H9 (cell line): ENCODE measurements around the gene CNOT11. TPM values are rescaled to one million over a fixed set of nuclear protein-coding genes. Genes with fewer than 3 reads are reported as not detected.

ENCODE experiments used
- DNase-seq: peaks from one replicate; pipeline ENCODE4 v3.0.0-alpha.2; 2017
- H2AFZ ChIP-seq: one replicate; pipeline ENCODE4 v1.6.1; 2013; ENCODE audit warnings: mild to moderate bottlenecking, low read length, control low read depth, moderate library complexity
- H2AK5ac ChIP-seq: 2 replicates; pipeline ENCODE4 v1.6.1; 2013; ENCODE audit warnings: low read length, control low read depth, mixed read lengths; ENCODE audit not compliant: insufficient read length
- H2BK120ac ChIP-seq: one replicate; pipeline ENCODE4 v1.6.1; 2013; ENCODE audit warnings: low read depth, mild to moderate bottlenecking, low read length, control low read depth, inconsistent platforms; ENCODE audit not compliant: poor library complexity, severe bottlenecking
- H2BK12ac ChIP-seq: 2 replicates; pipeline ENCODE4 v1.6.1; 2013; ENCODE audit warnings: low read length, control low read depth, mixed read lengths, low read depth; ENCODE audit not compliant: insufficient read length
- H2BK15ac ChIP-seq: 2 replicates; pipeline ENCODE4 v1.6.1; 2013; ENCODE audit warnings: low read depth, low read length, control low read depth
- H2BK20ac ChIP-seq: one replicate; pipeline ENCODE4 v1.6.1; 2013; ENCODE audit warnings: low read depth, mild to moderate bottlenecking, low read length, control low read depth, inconsistent platforms; ENCODE audit not compliant: poor library complexity, severe bottlenecking
- H2BK5ac ChIP-seq: 2 replicates; pipeline ENCODE4 v1.6.1; 2013; ENCODE audit warnings: low read length, control low read depth, mixed read lengths; ENCODE audit not compliant: insufficient read length
- H3K14ac ChIP-seq: 2 replicates; pipeline ENCODE4 v1.6.1; 2013; ENCODE audit warnings: low read length, control low read depth; ENCODE audit not compliant: insufficient read depth
- H3K18ac ChIP-seq: 2 replicates; pipeline ENCODE4 v1.6.1; 2013; ENCODE audit warnings: low read depth, mild to moderate bottlenecking, mixed read lengths, low read length, control low read depth; ENCODE audit not compliant: insufficient read length
- H3K23ac ChIP-seq: 2 replicates; pipeline ENCODE4 v1.6.1; 2013; ENCODE audit warnings: low read length, control low read depth, mixed read lengths, low read depth; ENCODE audit not compliant: insufficient read length
- H3K23me2 ChIP-seq: 2 replicates; pipeline ENCODE4 v1.6.1; 2013; ENCODE audit warnings: low read depth, mild to moderate bottlenecking, mixed read lengths, low read length, control low read depth; ENCODE audit not compliant: insufficient read length, poor library complexity, severe bottlenecking
- H3K27ac ChIP-seq: 2 replicates; pipeline ENCODE4 v1.5.1; 2013; ENCODE audit warnings: low read length, control low read depth, mixed read lengths, low read depth; ENCODE audit not compliant: insufficient read length
- H3K27me3 ChIP-seq: 2 replicates; pipeline ENCODE4 v1.6.1; 2013; ENCODE audit warnings: low read length, control low read depth, inconsistent platforms; ENCODE audit not compliant: insufficient read depth
- H3K4ac ChIP-seq: 2 replicates; pipeline ENCODE4 v1.6.1; 2013; ENCODE audit warnings: low read depth, mild to moderate bottlenecking, control low read depth, inconsistent platforms, low read length, moderate library complexity
- H3K4me1 ChIP-seq: 2 replicates; pipeline ENCODE4 v1.6.1; 2013; ENCODE audit warnings: low read length, control low read depth, inconsistent platforms; ENCODE audit not compliant: insufficient read depth
- H3K4me2 ChIP-seq: 2 replicates; pipeline ENCODE4 v1.6.1; 2013; ENCODE audit warnings: low read length, control low read depth, mixed read lengths; ENCODE audit not compliant: insufficient read length, insufficient read depth
- H3K56ac ChIP-seq: 2 replicates; pipeline ENCODE4 v1.6.1; 2013; ENCODE audit warnings: low read depth, mild to moderate bottlenecking, mixed read lengths, low read length, control low read depth; ENCODE audit not compliant: insufficient read length
- H3K79me1 ChIP-seq: 2 replicates; pipeline ENCODE4 v1.6.1; 2013; ENCODE audit warnings: low read depth, mild to moderate bottlenecking, moderate library complexity, low read length, control low read depth, inconsistent platforms; ENCODE audit not compliant: insufficient read depth, poor library complexity, severe bottlenecking
- H3K79me2 ChIP-seq: 2 replicates; pipeline ENCODE4 v1.6.1; 2013; ENCODE audit warnings: low read length, control low read depth, inconsistent platforms; ENCODE audit not compliant: insufficient read depth
- H3K9ac ChIP-seq: 2 replicates; pipeline ENCODE4 v1.6.1; 2013; ENCODE audit warnings: low read length, control low read depth, mixed read lengths; ENCODE audit not compliant: insufficient read length; ENCODE audit errors: extremely low read depth
- H3K9me3 ChIP-seq: one replicate; pipeline ENCODE4 v1.6.1; 2013; ENCODE audit warnings: low read depth, low read length, inconsistent platforms; ENCODE audit not compliant: control insufficient read depth
- H3T11ph ChIP-seq: one replicate; pipeline ENCODE4 v1.6.1; 2013; ENCODE audit warnings: mild to moderate bottlenecking, low read length, control low read depth, inconsistent platforms
- H4K20me1 ChIP-seq: one replicate; pipeline ENCODE4 v1.6.1; 2013; ENCODE audit not compliant: control insufficient read depth, insufficient read length, insufficient read depth
- H4K5ac ChIP-seq: 2 replicates; pipeline ENCODE4 v1.6.1; 2013; ENCODE audit warnings: low read depth, mild to moderate bottlenecking, mixed read lengths, low read length, control low read depth; ENCODE audit not compliant: insufficient read length
- H4K8ac ChIP-seq: replicated peaks from 2 replicates; pipeline ENCODE4 v1.6.1; 2013; ENCODE audit warnings: low read length, control low read depth, mixed read lengths, low read depth; ENCODE audit not compliant: insufficient read length
- H4K91ac ChIP-seq: 2 replicates; pipeline ENCODE4 v1.6.1; 2013; ENCODE audit warnings: low read depth, mild to moderate bottlenecking, moderate library complexity, mixed read lengths, low read length, control low read depth; ENCODE audit not compliant: insufficient read length
- H3K27ac Mint-ChIP-seq, 3 experiments: 2 replicates in 2 of 3; 3 replicates in 1 of 3; pipeline ENCODE4 v1.8.0; 2020 to 2021; ENCODE audit warnings: mixed read lengths in 3 of 3, mild to moderate bottlenecking in 1 of 3, moderate library complexity in 1 of 3
- H3K27me3 Mint-ChIP-seq: 2 replicates; pipeline ENCODE4 v1.8.0; 2021; ENCODE audit warnings: low read depth, mild to moderate bottlenecking, moderate library complexity, mixed read lengths
- H3K36me3 Mint-ChIP-seq, 3 experiments: 2 replicates in 2 of 3; 3 replicates in 1 of 3; pipeline ENCODE4 v1.8.0; 2020 to 2021; ENCODE audit warnings: low read depth in 3 of 3, mixed read lengths in 3 of 3; ENCODE audit not compliant: insufficient read depth in 1 of 3
- H3K4me1 Mint-ChIP-seq, 2 experiments: 2 replicates each; pipeline ENCODE4 v1.8.0; 2020; ENCODE audit warnings: mixed read lengths in 2 of 2
- H3K4me3 Mint-ChIP-seq, 2 experiments: 2 replicates in 1 of 2; 3 replicates in 1 of 2; pipeline ENCODE4 v1.8.0; 2020 to 2021; ENCODE audit warnings: mild to moderate bottlenecking in 2 of 2, mixed read lengths in 2 of 2, moderate library complexity in 1 of 2
- H3K9me3 Mint-ChIP-seq, 2 experiments: 2 replicates in 1 of 2; 3 replicates in 1 of 2; pipeline ENCODE4 v1.8.0; 2020; ENCODE audit warnings: mild to moderate bottlenecking in 2 of 2, mixed read lengths in 2 of 2, moderate library complexity in 1 of 2
- WGBS: extraction: QIAGEN DNeasy Blood & Tissue Kit; methylation state at CpG from one replicate; pipeline ENCODE4 v1.1.7; 2013; ENCODE audit warnings: missing lambda C conversion rate, low lambda C conversion rate, mixed read lengths; ENCODE audit not compliant: insufficient read length; ENCODE audit errors: extremely low coverage; 5-methylcytosine and 5-hydroxymethylcytosine counted together
- total RNA-seq: library from RNA; stranded (reverse); gene quantifications from 2 replicates; pipeline ENCODE4 v1.2.1, GENCODE V29; 2021
- TF ChIP-seq, protein P1 (sequence below): fragments of 200-600 bp; sonication (generic); conservative IDR thresholded peaks from 3 replicates; pipeline ENCODE4 v1.8.0; 2021; ENCODE audit warnings: antibody characterized with exemption, mild to moderate bottlenecking

The CNOT11 gene
- total RNA-seq, 1 experiment from 2014 or later: 46.8 TPM

DNA sequence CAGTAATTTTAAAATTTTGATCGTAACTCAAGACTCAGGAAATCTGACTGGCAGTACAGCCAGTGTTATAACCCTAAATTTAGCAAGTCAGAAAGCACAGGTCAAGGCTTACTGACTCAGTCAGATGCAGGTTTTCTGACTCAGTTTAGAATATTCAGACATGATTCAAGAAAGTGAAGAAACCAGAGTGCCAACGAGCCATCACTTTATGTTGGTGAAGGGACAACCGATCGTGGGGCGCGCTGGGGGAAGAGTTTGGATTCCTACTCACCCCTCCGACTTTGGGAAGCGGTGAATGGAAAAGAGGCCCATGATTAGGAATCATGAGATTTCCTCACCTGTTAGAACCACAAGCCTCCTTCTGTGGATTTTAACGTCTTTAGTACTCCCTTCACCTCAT lies 54.8 kb downstream of the CNOT11 start:
- peak overlapping the region; percentile 82 to 92 for H3K4me3 Mint-ChIP-seq
- Histone ChIP-seq H2BK120ac (no peak overlapping the region), H3K9ac (peak overlapping the region; percentile 74), H2BK15ac (no peak overlapping the region), H3K9me3 (no peaks in the 10 kb centered on the region), H3K14ac (no peak overlapping the region), H3K27ac (no peak overlapping the region), H3K56ac (no peak overlapping the region), H2BK5ac (no peak overlapping the region), H3K79me1 (peaks cover 11% of the 10 kb centered on the region), H3K4ac (no peak overlapping the region), H3K4me1 (peaks cover 7% of the 10 kb centered on the region; the same call in 1 of the 2 replicates), H2BK20ac (no peak overlapping the region), H4K20me1 (no peaks in the 10 kb centered on the region), H3T11ph (no peak overlapping the region), H3K23ac (no peak overlapping the region), H4K91ac (no peak overlapping the region), H3K23me2 (peaks cover 17% of the 10 kb centered on the region), H3K4me2 (peak overlapping the region; percentile 94), H4K5ac (no peak overlapping the region), H2AFZ (no peak overlapping the region), H2AK5ac (no peak overlapping the region), H3K18ac (no peak overlapping the region), H3K27me3 (no peaks in the 10 kb centered on the region), H3K79me2 (peaks cover 24% of the 10 kb centered on the region), H4K8ac (no peak overlapping the region), H2BK12ac (no peak overlapping the region)
- H3K36me3 Mint-ChIP-seq: peaks cover 3 to 7% (median 7%) of the 10 kb centered on the region in 3 experiments; a peak in 6 of 7 replicates
- TF ChIP-seq, protein P1, sequence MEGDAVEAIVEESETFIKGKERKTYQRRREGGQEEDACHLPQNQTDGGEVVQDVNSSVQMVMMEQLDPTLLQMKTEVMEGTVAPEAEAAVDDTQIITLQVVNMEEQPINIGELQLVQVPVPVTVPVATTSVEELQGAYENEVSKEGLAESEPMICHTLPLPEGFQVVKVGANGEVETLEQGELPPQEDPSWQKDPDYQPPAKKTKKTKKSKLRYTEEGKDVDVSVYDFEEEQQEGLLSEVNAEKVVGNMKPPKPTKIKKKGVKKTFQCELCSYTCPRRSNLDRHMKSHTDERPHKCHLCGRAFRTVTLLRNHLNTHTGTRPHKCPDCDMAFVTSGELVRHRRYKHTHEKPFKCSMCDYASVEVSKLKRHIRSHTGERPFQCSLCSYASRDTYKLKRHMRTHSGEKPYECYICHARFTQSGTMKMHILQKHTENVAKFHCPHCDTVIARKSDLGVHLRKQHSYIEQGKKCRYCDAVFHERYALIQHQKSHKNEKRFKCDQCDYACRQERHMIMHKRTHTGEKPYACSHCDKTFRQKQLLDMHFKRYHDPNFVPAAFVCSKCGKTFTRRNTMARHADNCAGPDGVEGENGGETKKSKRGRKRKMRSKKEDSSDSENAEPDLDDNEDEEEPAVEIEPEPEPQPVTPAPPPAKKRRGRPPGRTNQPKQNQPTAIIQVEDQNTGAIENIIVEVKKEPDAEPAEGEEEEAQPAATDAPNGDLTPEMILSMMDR: no peak
- H3K4me1 Mint-ChIP-seq: peaks cover 33 to 34% of the 10 kb centered on the region in 2 experiments
- no peaks in the 10 kb centered on the region for H3K9me3 Mint-ChIP-seq
- DNase-seq: no peak
- 0 out of 7 replicates have a peak overlapping the region, but pooled peaks of 1 of the 3 experiments have one; percentile 6 for H3K27ac Mint-ChIP-seq
- peaks cover 7% of the 10 kb centered on the region; the same call in 1 of the 2 replicates for H3K27me3 Mint-ChIP-seq
- WGBS: no CpG with 5 or more reads among the region's 9 CpGs
